Measurements from ENCODE around the gene LCT. TPM values are rescaled to one million over a fixed set of nuclear protein-coding genes. Genes with fewer than 3 reads are reported as not detected.

LCT gene
- total and polyA plus RNA-seq, 2 of the 4 experiments (the other 2 are of a cell fraction) = under 0.01 TPM; not detected in 1

DNA sequence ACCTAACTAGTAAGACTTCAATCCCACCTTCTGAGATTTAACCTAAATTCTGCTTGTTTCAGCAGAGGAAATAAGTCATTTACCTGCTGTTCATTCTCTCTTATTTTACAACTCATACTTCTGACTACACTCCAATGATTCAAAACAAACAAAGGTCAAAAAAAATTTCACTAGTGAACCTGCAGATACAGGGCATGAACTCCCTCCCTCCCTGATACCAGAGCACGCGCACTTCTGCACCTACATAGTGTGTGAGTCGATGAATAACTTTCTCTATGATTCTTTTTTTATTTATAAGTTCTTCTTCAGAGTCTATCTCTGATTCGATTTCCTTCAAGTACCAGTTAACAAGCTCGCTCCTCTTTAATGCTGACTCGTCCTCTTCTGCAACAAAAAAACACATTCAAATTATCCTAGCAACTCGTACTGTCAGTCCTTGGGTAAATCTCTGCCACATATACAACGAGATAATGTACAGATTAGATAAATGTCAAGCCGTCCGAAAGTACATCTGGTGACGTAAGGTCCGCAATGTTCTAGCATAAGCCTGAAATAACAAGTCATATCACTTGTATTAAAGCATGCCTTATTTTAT lies 7.4 kb upstream of the LCT start:
- DNase-seq (no peak), ATAC-seq (ENCODE audit: low read depth) (no peak)
- peaks cover 5% of the 10 kb centered on the region for H3K4me1 ChIP-seq (ENCODE audit: control insufficient read depth, insufficient read depth, low read length)
- no peak overlapping the region for H3K9ac ChIP-seq (ENCODE audit: low read depth, low read length)
- dilution Hi-C loops (cut with HindIII; ENCODE audit: low sequenced_read_pairs, unreplicated experiment) (no loop called here), intact Hi-C loops (cut with micrococcal nuclease) (no loop called here), in situ Hi-C loops (cut with MboI; ENCODE audit: low sequenced_read_pairs) (no loop called here)
- WGBS, 2 experiments (ENCODE audit: extremely low coverage in 2 of 2, insufficient read length in 1 of 2) = 95% methylated on average over 4 of the region's 12 CpGs; no CpG with 5 or more reads in 1 of the 2 experiments
- H4K5ac ChIP-seq (ENCODE audit: low read depth, low read length) = no peak overlapping the region
- TF ChIP-seq, protein P1, sequence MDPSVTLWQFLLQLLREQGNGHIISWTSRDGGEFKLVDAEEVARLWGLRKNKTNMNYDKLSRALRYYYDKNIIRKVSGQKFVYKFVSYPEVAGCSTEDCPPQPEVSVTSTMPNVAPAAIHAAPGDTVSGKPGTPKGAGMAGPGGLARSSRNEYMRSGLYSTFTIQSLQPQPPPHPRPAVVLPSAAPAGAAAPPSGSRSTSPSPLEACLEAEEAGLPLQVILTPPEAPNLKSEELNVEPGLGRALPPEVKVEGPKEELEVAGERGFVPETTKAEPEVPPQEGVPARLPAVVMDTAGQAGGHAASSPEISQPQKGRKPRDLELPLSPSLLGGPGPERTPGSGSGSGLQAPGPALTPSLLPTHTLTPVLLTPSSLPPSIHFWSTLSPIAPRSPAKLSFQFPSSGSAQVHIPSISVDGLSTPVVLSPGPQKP (IDR thresholded peaks at IDR 0.05; ENCODE audit: borderline replicate concordance, low read depth, low read length) = no peak
- TF ChIP-seq MAFK (IDR thresholded peaks at IDR 0.05; ENCODE audit: low read depth, low read length) (0 out of 2 replicates have a peak, but pooled peaks have one; percentile 38), CHD1 (IDR thresholded peaks at IDR 0.05; ENCODE audit: low read depth, low read length) (no peak), BHLHE40 (IDR thresholded peaks at IDR 0.05; ENCODE audit: low read depth, low read length) (no peak)
- H4K91ac ChIP-seq (ENCODE audit: insufficient read depth, low read depth, low read length) = no peak overlapping the region
- no peak overlapping the region for H3K23ac ChIP-seq (ENCODE audit: low read depth, low read length)
- H4K20me1 ChIP-seq (ENCODE audit: insufficient read depth, low read length) = no peaks in the 10 kb centered on the region
- CTCF ChIA-PET = no interaction called here
- H2BK15ac ChIP-seq (ENCODE audit: low read depth, low read length) = no peak overlapping the region
- H3K56ac ChIP-seq (ENCODE audit: extremely low read depth, insufficient read depth, low read length) = no peak overlapping the region
- no peak overlapping the region for H2AFZ ChIP-seq (replicated peaks; ENCODE audit: low read length, poor library complexity)
- no peak overlapping the region for H2BK20ac ChIP-seq (ENCODE audit: low read depth, low read length)
- H3K18ac ChIP-seq (ENCODE audit: low read depth, low read length) = no peak overlapping the region
- no peak overlapping the region for H4K8ac ChIP-seq (ENCODE audit: low read depth in 2 of 2, low read length in 2 of 2)
- peaks cover 10% of the 10 kb centered on the region for H3K36me3 ChIP-seq (ENCODE audit: control insufficient read depth, insufficient read depth, low read length)
- POLR2A ChIA-PET (ENCODE audit: unreplicated experiment) = no interaction called here
- H3K27me3 ChIP-seq (ENCODE audit: control insufficient read depth, insufficient read depth, low read length) = no peaks in the 10 kb centered on the region
- no peak overlapping the region for H2BK5ac ChIP-seq (ENCODE audit: low read depth, low read length, poor library complexity, severe bottlenecking)
- no peaks in the 10 kb centered on the region for H3K9me1 ChIP-seq (ENCODE audit: insufficient read depth, low read length)
- no peaks in the 10 kb centered on the region for H3K79me1 ChIP-seq (ENCODE audit: low read depth in 1 of 2, low read length in 2 of 2)
- no peak overlapping the region for H2AK9ac ChIP-seq (replicated peaks; ENCODE audit: low read depth, low read length, poor library complexity)
- no peak overlapping the region for H3K14ac ChIP-seq (replicated peaks; ENCODE audit: low read depth, low read length)
- H2AK5ac ChIP-seq (ENCODE audit: low read depth, low read length) = no peak overlapping the region
- BruUV-seq (replicated peaks) = no TSS peak
- H2BK120ac ChIP-seq (ENCODE audit: low read depth, low read length) = no peak overlapping the region
- H3K4me2 ChIP-seq (ENCODE audit: low read depth, low read length) = no peak overlapping the region
- H3K27ac ChIP-seq (ENCODE audit: insufficient read depth, low read length) = no peak overlapping the region
- no peaks in the 10 kb centered on the region for H3K9me3 ChIP-seq (ENCODE audit: control insufficient read depth, insufficient read depth, low read length)
- no peak overlapping the region for H3K4ac ChIP-seq (ENCODE audit: low read depth, low read length)
- H3K4me3 ChIP-seq (ENCODE audit: insufficient read depth, low read depth, low read length) = no peak overlapping the region

Data from IMR-90 (cell line).